A673 (cell line): ENCODE results near the gene PCBP2.

Experiments used
- EZH2 ChIP-seq: fragments of 200-600 bp; sonication (generic); IDR thresholded peaks from 2 replicates; pipeline ENCODE4 v1.6.1; 2017; ENCODE audit warnings: borderline replicate concordance, low read depth, mild to moderate bottlenecking, mixed read lengths, antibody characterized with exemption, low read length; ENCODE audit not compliant: poor library complexity, severe bottlenecking
- TF ChIP-seq, protein P1 (sequence below): fragments of 300-800, 200-600 bp; sonication (generic); conservative IDR thresholded peaks from 2 replicates; pipeline ENCODE4 v1.5.1; 2017; ENCODE audit warnings: low read depth, mild to moderate bottlenecking, antibody characterized with exemption, low read length, moderate library complexity, mixed read lengths

DNA sequence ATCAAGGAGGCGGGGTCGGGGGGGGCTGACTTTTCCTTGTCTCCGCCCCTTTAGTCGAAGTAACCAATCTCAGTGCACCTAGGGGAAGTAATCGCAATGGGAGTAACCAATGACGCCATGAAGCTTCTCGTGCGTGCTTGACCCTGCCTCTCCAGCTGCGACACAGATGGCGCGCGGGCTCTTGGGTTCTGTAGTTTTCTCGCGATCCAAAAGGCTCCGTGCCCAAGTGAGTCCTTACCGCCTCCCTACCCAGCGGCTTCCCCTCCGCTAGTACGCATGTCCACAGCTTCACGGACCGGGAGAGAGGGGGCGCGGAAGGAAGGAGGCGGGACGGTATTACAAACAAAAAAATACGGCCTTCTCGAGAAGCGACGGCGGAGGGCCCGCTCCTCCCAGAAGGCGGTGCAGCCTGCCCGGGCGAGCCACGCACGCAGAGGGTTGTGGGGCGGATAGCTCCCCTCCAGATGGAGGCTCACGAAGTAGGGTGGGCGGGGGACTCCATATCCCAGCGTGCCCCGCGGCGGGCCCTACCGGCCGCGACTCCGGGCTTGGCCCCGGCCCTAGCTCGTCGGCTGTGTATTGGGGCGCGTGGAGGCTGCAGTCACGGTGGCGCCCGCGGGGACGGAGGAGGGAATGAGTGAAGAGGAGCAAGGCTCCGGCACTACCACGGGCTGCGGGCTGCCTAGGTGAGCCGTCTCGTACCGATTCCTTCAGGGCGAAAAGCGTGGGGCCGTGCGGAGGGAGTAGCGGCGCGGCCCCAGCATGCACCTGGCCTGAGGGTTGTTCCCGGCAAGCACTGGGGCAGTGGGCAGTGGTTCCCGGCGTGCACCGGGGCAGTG is 49.1 kb downstream of the PCBP2 start, which contains the start of gene TARBP2:
- TF ChIP-seq, protein P1, sequence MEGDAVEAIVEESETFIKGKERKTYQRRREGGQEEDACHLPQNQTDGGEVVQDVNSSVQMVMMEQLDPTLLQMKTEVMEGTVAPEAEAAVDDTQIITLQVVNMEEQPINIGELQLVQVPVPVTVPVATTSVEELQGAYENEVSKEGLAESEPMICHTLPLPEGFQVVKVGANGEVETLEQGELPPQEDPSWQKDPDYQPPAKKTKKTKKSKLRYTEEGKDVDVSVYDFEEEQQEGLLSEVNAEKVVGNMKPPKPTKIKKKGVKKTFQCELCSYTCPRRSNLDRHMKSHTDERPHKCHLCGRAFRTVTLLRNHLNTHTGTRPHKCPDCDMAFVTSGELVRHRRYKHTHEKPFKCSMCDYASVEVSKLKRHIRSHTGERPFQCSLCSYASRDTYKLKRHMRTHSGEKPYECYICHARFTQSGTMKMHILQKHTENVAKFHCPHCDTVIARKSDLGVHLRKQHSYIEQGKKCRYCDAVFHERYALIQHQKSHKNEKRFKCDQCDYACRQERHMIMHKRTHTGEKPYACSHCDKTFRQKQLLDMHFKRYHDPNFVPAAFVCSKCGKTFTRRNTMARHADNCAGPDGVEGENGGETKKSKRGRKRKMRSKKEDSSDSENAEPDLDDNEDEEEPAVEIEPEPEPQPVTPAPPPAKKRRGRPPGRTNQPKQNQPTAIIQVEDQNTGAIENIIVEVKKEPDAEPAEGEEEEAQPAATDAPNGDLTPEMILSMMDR: no peak
- no peak for TF ChIP-seq EZH2
